Liver (tissue), 3 donors: ENCODE data around the gene TYMP.

ENCODE experiments used
- CTCF ChIP-seq: fragments of 150-350 bp; IDR thresholded peaks from 2 replicates; pipeline ENCODE4 v1.5.1; 2017; ENCODE audit warnings: improper control_type of control experiment, low read depth, low read length; ENCODE audit not compliant: missing input control
- EGR1 ChIP-seq, 2 donors: IDR thresholded peaks; 2 replicates each; pipeline ENCODE4 v1.6.1; 2016 to 2018; ENCODE audit warnings: antibody characterized with exemption in 2 of 2, low read depth in 2 of 2
- GABPA ChIP-seq, 2 donors: IDR thresholded peaks in 1 of 2; conservative IDR thresholded peaks in 1 of 2; 2 replicates each; pipeline ENCODE4 v1.6.1; 2016; ENCODE audit warnings: antibody characterized with exemption in 2 of 2, mild to moderate bottlenecking in 1 of 2, moderate library complexity in 1 of 2
- JUND ChIP-seq, 2 donors: IDR thresholded peaks; 2 replicates each; pipeline ENCODE4 v1.6.1; 2016; ENCODE audit warnings: antibody characterized with exemption in 2 of 2
- TAF1 ChIP-seq: conservative IDR thresholded peaks from 2 replicates; pipeline ENCODE4 v1.6.1; 2016; ENCODE audit warnings: antibody characterized with exemption, mild to moderate bottlenecking
- ZBTB33 ChIP-seq: IDR thresholded peaks from 2 replicates; pipeline ENCODE4 v1.6.1; 2016; ENCODE audit warnings: antibody characterized with exemption
- TF ChIP-seq, protein P1 (sequence below): IDR thresholded peaks from 2 replicates; pipeline ENCODE4 v1.6.1; 2016; ENCODE audit warnings: antibody characterized with exemption
- donor health status: healthy.
- donor health status: healthy.

GRCh38 chr22:50530580-50530876 is 716 bp upstream of the TYMP start:
- TF ChIP-seq CTCF: no peak
- TF ChIP-seq ZBTB33: no peak
- TF ChIP-seq EGR1 (IDR thresholded peaks at IDR 0.05; ENCODE audit: low read depth in 2 of 2): peak in 1 of 2 donors; percentile 3
- TF ChIP-seq, protein P1, sequence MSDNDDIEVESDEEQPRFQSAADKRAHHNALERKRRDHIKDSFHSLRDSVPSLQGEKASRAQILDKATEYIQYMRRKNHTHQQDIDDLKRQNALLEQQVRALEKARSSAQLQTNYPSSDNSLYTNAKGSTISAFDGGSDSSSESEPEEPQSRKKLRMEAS: peak; percentile 10
- no peak for TF ChIP-seq TAF1
- TF ChIP-seq GABPA (IDR thresholded peaks at IDR 0.05 in 1 of 2, conservative IDR thresholded peaks at IDR 0.05 in 1 of 2): no peak
- TF ChIP-seq JUND (IDR thresholded peaks at IDR 0.05): no peak
